Esophagus (tissue), 2 donors: ENCODE measurements around the gene MT2A. TPM values are rescaled to one million over a fixed set of nuclear protein-coding genes. Genes with fewer than 3 reads are reported as not detected.
"Not testable (repeated sequence)": the region's sequence is repeated elsewhere in the genome, so short reads cannot be mapped to it uniquely, and the experiment has no call there.

ENCODE experiments used
- H3K27ac ChIP-seq, 2 donors: one replicate each; pipeline ENCODE4 v1.5.1; 2013; ENCODE audit warnings: low read depth in 2 of 2, mild to moderate bottlenecking in 2 of 2, inconsistent platforms in 1 of 2, low read length in 1 of 2, moderate library complexity in 1 of 2
- H3K27me3 ChIP-seq, 2 donors: one replicate each; pipeline ENCODE4 v1.6.1; 2013; ENCODE audit warnings: low read length in 2 of 2, control low read depth in 1 of 2, mild to moderate bottlenecking in 1 of 2; ENCODE audit not compliant: insufficient read depth in 2 of 2, control insufficient read depth in 1 of 2
- H3K36me3 ChIP-seq, 2 donors: one replicate each; pipeline ENCODE4 v1.6.1; 2013; ENCODE audit warnings: low read length in 1 of 2; ENCODE audit not compliant: control insufficient read depth in 2 of 2, insufficient read depth in 2 of 2
- H3K4me1 ChIP-seq, 2 donors: one replicate each; pipeline ENCODE4 v1.6.1; 2013; ENCODE audit warnings: low read length in 1 of 2; ENCODE audit not compliant: control insufficient read depth in 2 of 2, insufficient read depth in 2 of 2
- H3K4me3 ChIP-seq, 2 donors: one replicate each; pipeline ENCODE4 v1.5.1; 2013; ENCODE audit warnings: low read length in 2 of 2, mild to moderate bottlenecking in 2 of 2, low read depth in 1 of 2, moderate library complexity in 1 of 2
- H3K9me3 ChIP-seq, 2 donors: one replicate each; pipeline ENCODE4 v1.6.1; 2013; ENCODE audit warnings: mild to moderate bottlenecking in 2 of 2, low read depth in 1 of 2, low read length in 1 of 2, moderate library complexity in 1 of 2; ENCODE audit not compliant: control insufficient read depth in 2 of 2, insufficient read depth in 1 of 2
- WGBS, 2 donors: extraction: QIAGEN DNeasy Blood & Tissue Kit; methylation state at CpG; one replicate each; pipeline ENCODE4 v1.1.7; 2013; 5-methylcytosine and 5-hydroxymethylcytosine counted together
- polyA plus RNA-seq, 2 donors: library from polyadenylated mRNA; stranded (reverse); fragments of 200-250 nt; gene quantifications; one replicate each; pipeline ENCODE4 v1.2.3, GENCODE V29; 2013
- donor health status: healthy with polysubstance abuse.
- donor health status: Bipolar disorder and iron deficiency.

Gene MT2A
- polyA plus RNA-seq, 2 donors, result 264 to 473 TPM

GRCh38 chr16:56577300-56577625 lies 31.1 kb upstream of the MT2A start:
- 61 to 74% methylated on average over 4 of the region's 4 CpGs for WGBS, 2 donors
- Histone ChIP-seq H3K4me3 (no peak overlapping the region), H3K36me3 (no peaks in the 10 kb centered on the region), H3K9me3 (no peaks in the 10 kb centered on the region), H3K27ac (no peak overlapping the region), H3K27me3 (no peaks in the 10 kb centered on the region), H3K4me1 (peaks cover 0 to 4% of the 10 kb centered on the region in 2 donors)

- H3K4me3 ChIP-seq, result no peak overlapping the region
- no peaks in the 10 kb centered on the region for H3K9me3 ChIP-seq
- WGBS, 2 donors, result 80 to 81% methylated on average over 6 of the region's 6 CpGs
- no peaks in the 10 kb centered on the region for H3K27me3 ChIP-seq
- H3K27ac ChIP-seq, result no peak overlapping the region
- peaks cover 0 to 4% of the 10 kb centered on the region in 2 donors for H3K4me1 ChIP-seq
- no peaks in the 10 kb centered on the region for H3K36me3 ChIP-seq
Observed at GRCh38 chr16:56580391-56581048, 27.9 kb upstream of the MT2A start.

- WGBS, 2 donors, result 98 to 100% methylated on average over 2 of the region's 2 CpGs
- H3K9me3 ChIP-seq, H3K27me3 ChIP-seq, H3K4me3 ChIP-seq, H3K27ac ChIP-seq, H3K4me1 ChIP-seq, H3K36me3 ChIP-seq: not testable (repeated sequence)
Observed at GRCh38 chr16:56582911-56583310, 25.5 kb upstream of the MT2A start.

GRCh38 chr16:56583351-56584168 lies 24.8 kb upstream of the MT2A start:
- Histone ChIP-seq H3K4me1 (no peaks in the 10 kb centered on the region), H3K4me3 (no peak overlapping the region), H3K27me3 (no peaks in the 10 kb centered on the region), H3K36me3 (no peaks in the 10 kb centered on the region), H3K27ac (no peak overlapping the region), H3K9me3 (no peaks in the 10 kb centered on the region)
- 69 to 79% methylated on average over 11 of the region's 11 CpGs for WGBS, 2 donors

GRCh38 chr16:56584276-56584675 lies 24.1 kb upstream of the MT2A start:
- peaks cover 3 to 4% of the 10 kb centered on the region in 2 donors for H3K4me1 ChIP-seq
- 85 to 90% methylated on average over 11 of the region's 11 CpGs for WGBS, 2 donors
- H3K9me3 ChIP-seq, result no peaks in the 10 kb centered on the region
- peaks cover 0 to under 1% of the 10 kb centered on the region in 2 donors for H3K27me3 ChIP-seq
- no peak overlapping the region for H3K27ac ChIP-seq
- no peak overlapping the region for H3K4me3 ChIP-seq
- H3K36me3 ChIP-seq, result no peaks in the 10 kb centered on the region

- Histone ChIP-seq H3K4me3 (peak overlapping the region in 1 of 2 donors; percentile 47), H3K27me3 (peaks cover 0 to 3% of the 10 kb centered on the region in 2 donors)
- WGBS, 2 donors, result 36 to 39% methylated on average over 9 of the region's 9 CpGs
Observed at GRCh38 chr16:56588781-56589140, 19.6 kb upstream of the MT2A start.

GRCh38 chr16:56589141-56590039 lies 19.0 kb upstream of the MT2A start, which contains the start of gene MT3:
TSS of gene MT3 (plus strand) at chr16:56589528. CDS start at chr16:56589591, 63 bp downstream.
- Histone ChIP-seq H3K27ac (no peak within 1 kb of the TSS), H3K27me3 (peaks cover 0 to 6% of the 10 kb centered on the region in 2 donors), H3K4me3 (peak within 1 kb of the TSS; percentile 41 to 47), H3K9me3 (peaks cover 0 to 2% of the 10 kb centered on the region in 2 donors), H3K4me1 (peaks cover 7 to 8% of the 10 kb centered on the region in 2 donors), H3K36me3 (no peaks in the 10 kb centered on the region)
- 6 to 7% methylated on average over 66 to 87 of the region's 87 CpGs for WGBS, 2 donors

More at GRCh38 chr16:56588781-56589140, 19.6 kb upstream of the MT2A start:
- Histone ChIP-seq H3K27ac (no peak overlapping the region), H3K9me3 (no peaks in the 10 kb centered on the region), H3K36me3 (no peaks in the 10 kb centered on the region), H3K4me1 (peaks cover 7 to 8% of the 10 kb centered on the region in 2 donors)

- H3K27me3 ChIP-seq, result peaks cover 0 to 6% of the 10 kb centered on the region in 2 donors
- peaks cover 0 to 2% of the 10 kb centered on the region in 2 donors for H3K9me3 ChIP-seq
- no peak overlapping the region for H3K4me3 ChIP-seq
- H3K27ac ChIP-seq, result no peak overlapping the region
- H3K4me1 ChIP-seq, result peaks cover 7 to 8% of the 10 kb centered on the region in 2 donors
- no peaks in the 10 kb centered on the region for H3K36me3 ChIP-seq
- 61 to 67% methylated on average over 4 of the region's 4 CpGs for WGBS, 2 donors
Observed at GRCh38 chr16:56591377-56592060, 16.9 kb upstream of the MT2A start.
